ENCODE results near the gene GGNBP2.

DNA sequence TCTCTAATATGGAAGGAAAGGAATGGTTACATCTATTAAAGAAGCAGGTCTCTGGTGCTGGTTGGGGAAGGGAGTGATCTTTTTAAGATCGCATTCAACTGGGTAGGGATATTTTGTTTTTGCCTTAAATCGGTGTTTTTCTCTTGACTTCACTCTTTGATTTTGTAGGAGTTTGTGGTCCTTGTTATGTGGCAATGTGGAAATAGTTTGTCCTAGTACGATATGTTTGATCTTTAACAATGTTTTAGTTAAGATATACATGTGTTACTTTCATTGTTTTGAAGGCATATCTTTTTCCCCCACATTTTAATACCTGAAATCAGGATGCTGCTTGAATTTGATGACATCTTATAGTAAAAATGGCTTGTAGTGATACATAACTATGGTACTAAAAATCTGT is 8.7 kb downstream of the GGNBP2 start:
- TF ChIP-seq POLR2A (IDR thresholded peaks at IDR 0.05): no peak
- TF ChIP-seq, protein P1, sequence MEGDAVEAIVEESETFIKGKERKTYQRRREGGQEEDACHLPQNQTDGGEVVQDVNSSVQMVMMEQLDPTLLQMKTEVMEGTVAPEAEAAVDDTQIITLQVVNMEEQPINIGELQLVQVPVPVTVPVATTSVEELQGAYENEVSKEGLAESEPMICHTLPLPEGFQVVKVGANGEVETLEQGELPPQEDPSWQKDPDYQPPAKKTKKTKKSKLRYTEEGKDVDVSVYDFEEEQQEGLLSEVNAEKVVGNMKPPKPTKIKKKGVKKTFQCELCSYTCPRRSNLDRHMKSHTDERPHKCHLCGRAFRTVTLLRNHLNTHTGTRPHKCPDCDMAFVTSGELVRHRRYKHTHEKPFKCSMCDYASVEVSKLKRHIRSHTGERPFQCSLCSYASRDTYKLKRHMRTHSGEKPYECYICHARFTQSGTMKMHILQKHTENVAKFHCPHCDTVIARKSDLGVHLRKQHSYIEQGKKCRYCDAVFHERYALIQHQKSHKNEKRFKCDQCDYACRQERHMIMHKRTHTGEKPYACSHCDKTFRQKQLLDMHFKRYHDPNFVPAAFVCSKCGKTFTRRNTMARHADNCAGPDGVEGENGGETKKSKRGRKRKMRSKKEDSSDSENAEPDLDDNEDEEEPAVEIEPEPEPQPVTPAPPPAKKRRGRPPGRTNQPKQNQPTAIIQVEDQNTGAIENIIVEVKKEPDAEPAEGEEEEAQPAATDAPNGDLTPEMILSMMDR (IDR thresholded peaks at IDR 0.05 in 4 of 5, conservative IDR thresholded peaks at IDR 0.05 in 1 of 5): no peak

Measured in gastrocnemius medialis (tissue), 4 donors.